Measurements from ENCODE around the gene PCDHGC4. TPM values are rescaled to one million over a fixed set of nuclear protein-coding genes. Genes with fewer than 3 reads are reported as not detected.

The PCDHGC4 gene
- total RNA-seq: 0.40 and 0.95 TPM in 2 replicates

GRCh38 chr5:141484641-141485311, at the start of gene PCDHGC4:
Gene PCDHGC4, plus strand, starts transcription at chr5:141485030. Its CDS starts 144 bp downstream, at chr5:141485174.
- DNase-seq (ENCODE audit: low read depth, low spot score): no peak

GRCh38 chr5:141437221-141437620, 47.6 kb upstream of the PCDHGC4 start:
- no peak for DNase-seq (ENCODE audit: low read depth, low spot score)

- DNase-seq (ENCODE audit: low read depth, low spot score): no peak
Observed at GRCh38 chr5:141439411-141440141, 45.3 kb upstream of the PCDHGC4 start.

GRCh38 chr5:141440341-141440740, 44.5 kb upstream of the PCDHGC4 start:
- DNase-seq (ENCODE audit: low read depth, low spot score): no peak

GRCh38 chr5:141441571-141442170, 43.2 kb upstream of the PCDHGC4 start:
- DNase-seq (ENCODE audit: low read depth, low spot score): no peak

GRCh38 chr5:141465351-141465750, 19.5 kb upstream of the PCDHGC4 start:
- no peak for DNase-seq (ENCODE audit: low read depth, low spot score)

- peak; percentile 81 for DNase-seq (ENCODE audit: low read depth, low spot score)
Observed at GRCh38 chr5:141475625-141476131, 9.2 kb upstream of the PCDHGC4 start, which contains the start of gene PCDHGC3. Gene PCDHGC3, plus strand, starts transcription at chr5:141475966. Its CDS starts 151 bp downstream, at chr5:141476117.

GRCh38 chr5:141476132-141476911, 8.5 kb upstream of the PCDHGC4 start:
- DNase-seq (ENCODE audit: low read depth, low spot score): no peak

- no peak for DNase-seq (ENCODE audit: low read depth, low spot score)
Observed at GRCh38 chr5:141477044-141477575, 7.7 kb upstream of the PCDHGC4 start.

GRCh38 chr5:141477815-141478214, 7.0 kb upstream of the PCDHGC4 start:
- DNase-seq (ENCODE audit: low read depth, low spot score): no peak

GRCh38 chr5:141478321-141478945, 6.4 kb upstream of the PCDHGC4 start:
- DNase-seq (ENCODE audit: low read depth, low spot score): no peak

- DNase-seq (ENCODE audit: low read depth, low spot score): no peak
Observed at GRCh38 chr5:141479776-141480175, 5.1 kb upstream of the PCDHGC4 start.

- no peak for DNase-seq (ENCODE audit: low read depth, low spot score)
Observed at GRCh38 chr5:141483902-141484301, 928 bp upstream of the PCDHGC4 start.

- no peak for DNase-seq (ENCODE audit: low read depth, low spot score)
Observed at GRCh38 chr5:141484310-141484640, 555 bp upstream of the PCDHGC4 start.

- DNase-seq (ENCODE audit: low read depth, low spot score): no peak
Observed at GRCh38 chr5:141485321-141486055, 658 bp downstream of the PCDHGC4 start.

- DNase-seq (ENCODE audit: low read depth, low spot score): no peak
Observed at GRCh38 chr5:141486091-141486490, 1.3 kb downstream of the PCDHGC4 start.

GRCh38 chr5:141487131-141487530, 2.3 kb downstream of the PCDHGC4 start:
- no peak for DNase-seq (ENCODE audit: low read depth, low spot score)

GRCh38 chr5:141488591-141489561, 4.0 kb downstream of the PCDHGC4 start, which contains the start of gene PCDHGC5:
Gene PCDHGC5, plus strand, starts transcription at chr5:141489081. Its CDS starts 160 bp downstream, at chr5:141489241.
- DNase-seq (ENCODE audit: low read depth, low spot score): no peak

- no peak for DNase-seq (ENCODE audit: low read depth, low spot score)
Observed at GRCh38 chr5:141489841-141490240, 5.0 kb downstream of the PCDHGC4 start.

All from pulmonary artery endothelial cell (primary cell).